ENCODE measurements around the gene GRK5. TPM values are rescaled to one million over a fixed set of nuclear protein-coding genes. Genes with fewer than 3 reads are reported as not detected.
A peak's percentile ranks its signal among the peaks of the same experiment; 100 is the strongest.

The GRK5 gene
- total and polyA plus RNA-seq, 9 of the 15 experiments (the other 6 are each of a cell fraction or from before 2014, with no cell fraction given) = 0.46 to 0.83 (median 0.67) TPM; not detected in 2

DNA sequence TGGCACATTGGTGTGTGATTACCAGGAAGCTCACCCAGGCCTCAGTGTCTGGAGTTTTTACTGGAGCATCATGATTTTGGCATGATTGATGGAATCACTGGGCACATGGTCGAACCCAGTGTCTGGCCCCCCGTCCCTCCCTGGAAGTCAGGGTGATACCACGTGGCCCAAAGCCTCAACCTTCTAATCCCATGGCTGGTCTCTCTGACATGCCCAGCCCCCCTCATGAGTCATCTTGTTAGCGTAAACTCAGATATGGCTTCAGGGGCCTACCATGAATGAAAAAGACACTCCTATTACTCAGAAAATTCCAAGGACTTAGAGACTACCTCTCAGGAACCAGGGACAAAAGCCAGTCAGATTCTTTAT, 109.3 kb downstream of the GRK5 start (continued):
- peak; percentile 73; the same call in 1 of the 2 replicates for TF ChIP-seq ZNF592 (IDR thresholded peaks at IDR 0.05)
- no peak for TF ChIP-seq ZNF561 (CRISPR knock-in tag; conservative IDR thresholded peaks at IDR 0.05)
- no peak for TF ChIP-seq RBM34 (IDR thresholded peaks at IDR 0.05; ENCODE audit: borderline replicate concordance, insufficient read depth, low read length)
- TF ChIP-seq FOSL1 (tag; conservative IDR thresholded peaks at IDR 0.05) = peak; percentile 77
- TF ChIP-seq POLR2AphosphoS2 (IDR thresholded peaks at IDR 0.05; ENCODE audit: low read length) = no peak
- no peak for TF ChIP-seq ARNT (IDR thresholded peaks at IDR 0.05)
- peak in 1 of 2 experiments; percentile 22 for TF ChIP-seq E2F6 (IDR thresholded peaks at IDR 0.05; ENCODE audit: borderline replicate concordance in 1 of 2, extremely low read depth in 1 of 2, insufficient read depth in 1 of 2, insufficient read length in 1 of 2, low read depth in 1 of 2, low read length in 1 of 2, poor library complexity in 1 of 2, severe bottlenecking in 1 of 2)
- TF ChIP-seq USF2 (CRISPR knock-in tag; IDR thresholded peaks at IDR 0.05) = peak; percentile 24; the same call in 1 of the 2 replicates
- TF ChIP-seq ZBTB17 (CRISPR knock-in tag; IDR thresholded peaks at IDR 0.05) = no peak
- TF ChIP-seq MLLT1 (IDR thresholded peaks at IDR 0.05) = no peak
- peak in 1 of 2 experiments; percentile 19; a peak in 1 of 4 replicates for TF ChIP-seq NRF1 (conservative IDR thresholded peaks at IDR 0.05 in 1 of 2, IDR thresholded peaks at IDR 0.05 in 1 of 2)
- TF ChIP-seq, protein P1, sequence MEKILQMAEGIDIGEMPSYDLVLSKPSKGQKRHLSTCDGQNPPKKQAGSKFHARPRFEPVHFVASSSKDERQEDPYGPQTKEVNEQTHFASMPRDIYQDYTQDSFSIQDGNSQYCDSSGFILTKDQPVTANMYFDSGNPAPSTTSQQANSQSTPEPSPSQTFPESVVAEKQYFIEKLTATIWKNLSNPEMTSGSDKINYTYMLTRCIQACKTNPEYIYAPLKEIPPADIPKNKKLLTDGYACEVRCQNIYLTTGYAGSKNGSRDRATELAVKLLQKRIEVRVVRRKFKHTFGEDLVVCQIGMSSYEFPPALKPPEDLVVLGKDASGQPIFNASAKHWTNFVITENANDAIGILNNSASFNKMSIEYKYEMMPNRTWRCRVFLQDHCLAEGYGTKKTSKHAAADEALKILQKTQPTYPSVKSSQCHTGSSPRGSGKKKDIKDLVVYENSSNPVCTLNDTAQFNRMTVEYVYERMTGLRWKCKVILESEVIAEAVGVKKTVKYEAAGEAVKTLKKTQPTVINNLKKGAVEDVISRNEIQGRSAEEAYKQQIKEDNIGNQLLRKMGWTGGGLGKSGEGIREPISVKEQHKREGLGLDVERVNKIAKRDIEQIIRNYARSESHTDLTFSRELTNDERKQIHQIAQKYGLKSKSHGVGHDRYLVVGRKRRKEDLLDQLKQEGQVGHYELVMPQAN (IDR thresholded peaks at IDR 0.05; ENCODE audit: borderline replicate concordance) = no peak
- no peak for TF ChIP-seq MYNN (IDR thresholded peaks at IDR 0.05)
- no peak for TF ChIP-seq MYNN (CRISPR knock-in tag; IDR thresholded peaks at IDR 0.05)
- TF ChIP-seq TAF9B (IDR thresholded peaks at IDR 0.05; ENCODE audit: partially characterized antibody) = no peak
- 0 out of 2 replicates have a peak, but pooled peaks have one; percentile 17 for TF ChIP-seq L3MBTL2 (IDR thresholded peaks at IDR 0.05)
- TF ChIP-seq ZNF277 (CRISPR knock-in tag; IDR thresholded peaks at IDR 0.05; ENCODE audit: borderline replicate concordance) = no peak

Data from K562 (cell line).